Kidney (tissue), 14 donors: Measurements from ENCODE around the gene ZDHHC8. TPM values are rescaled to one million over a fixed set of nuclear protein-coding genes. Genes with fewer than 3 reads are reported as not detected.

Source experiments
- DNase-seq, 5 donors: peaks; one replicate each; pipeline ENCODE4 v3.0.0-alpha.2; 2013 to 2020
- FAIRE-seq: peaks from 2 replicates; lab custom pipeline; 2012; peaks lifted over from hg19 to GRCh38; lab: Jason Lieb, UNC
- H3K27ac ChIP-seq, 2 donors: one replicate each; pipeline ENCODE4 v1.7.0; 2013; ENCODE audit warnings: low read depth in 2 of 2, low read length in 2 of 2, inconsistent platforms in 1 of 2
- H3K27me3 ChIP-seq: one replicate; pipeline ENCODE4 v1.7.1; 2013; ENCODE audit warnings: low read length, inconsistent platforms; ENCODE audit not compliant: control insufficient read depth, insufficient read depth
- H3K36me3 ChIP-seq, 3 donors: one replicate each; pipeline versions ENCODE4 v1.7.0 to v1.7.1; 2013; ENCODE audit warnings: low read length in 3 of 3, control low read depth in 1 of 3, inconsistent platforms in 1 of 3; ENCODE audit not compliant: insufficient read depth in 3 of 3, control insufficient read depth in 2 of 3
- H3K4me1 ChIP-seq, 3 donors: one replicate each; pipeline versions ENCODE4 v1.7.0 to v1.7.1; 2013; ENCODE audit warnings: low read length in 3 of 3, inconsistent platforms in 1 of 3, low read depth in 1 of 3; ENCODE audit not compliant: control insufficient read depth in 2 of 3, insufficient read depth in 2 of 3
- H3K4me3 ChIP-seq, 3 donors: one replicate each; pipeline versions ENCODE4 v1.7.0 to v1.8.1; 2013; ENCODE audit warnings: low read length in 3 of 3, control low read depth in 1 of 3, inconsistent platforms in 1 of 3
- H3K9ac ChIP-seq, 3 donors: one replicate each; pipeline versions ENCODE4 v1.7.0 to v1.7.1; 2013; ENCODE audit warnings: low read length in 3 of 3, control low read depth in 1 of 3, inconsistent platforms in 1 of 3
- H3K9me3 ChIP-seq, 3 donors: one replicate each; pipeline versions ENCODE4 v1.7.0 to v1.7.1; 2013; ENCODE audit warnings: low read length in 3 of 3, control low read depth in 1 of 3, inconsistent platforms in 1 of 3; ENCODE audit not compliant: control insufficient read depth in 2 of 3, insufficient read depth in 1 of 3
- CTCF ChIP-seq: IDR thresholded peaks from 3 replicates; pipeline ENCODE4 v1.5.1; 2012; ENCODE audit warnings: mild to moderate bottlenecking, moderate library complexity, borderline replicate concordance; ENCODE audit not compliant: insufficient read depth; ENCODE audit errors: extremely low read depth
- intact Hi-C: fragments of 100-400 bp; cut with DNase I; formaldehyde crosslinking; loops from one replicate; pipeline ENCODE4 v1.11.1; 2022
- polyA plus RNA-seq: library from polyadenylated mRNA; stranded (reverse); fragments of 350-450 nt; fragmentation: Illumina TruSeq; extraction: RNeasy Lipid Tissue Mini Kit (QIAGEN cat#74804); gene quantifications from one replicate; pipeline ENCODE4 v1.2.3, GENCODE V29; 2014; ENCODE audit warnings: low read depth, low replicate concordance; ENCODE audit not compliant: insufficient read depth
- total RNA-seq: library from RNA; stranded (reverse); fragmentation: NEBNext Ultra II Directional; extraction: Animal tissue kit (Norgen Biotek cat#: 25700); gene quantifications from one replicate; pipeline ENCODE4 v1.2.1, GENCODE V29; 2021
- donor health status: control.
- donor health status: control.
- donor health status: control.
- donor health status: control.
- donor health status: control.
- donor health status: DM: yes; HTN: yes; CAD: no.
- donor health status: Normal renal cell carcinoma (clear cell type).

ZDHHC8 gene
- total and polyA plus RNA-seq, 2 donors from 2014 or later: 18.8 to 57.1 TPM

DNA sequence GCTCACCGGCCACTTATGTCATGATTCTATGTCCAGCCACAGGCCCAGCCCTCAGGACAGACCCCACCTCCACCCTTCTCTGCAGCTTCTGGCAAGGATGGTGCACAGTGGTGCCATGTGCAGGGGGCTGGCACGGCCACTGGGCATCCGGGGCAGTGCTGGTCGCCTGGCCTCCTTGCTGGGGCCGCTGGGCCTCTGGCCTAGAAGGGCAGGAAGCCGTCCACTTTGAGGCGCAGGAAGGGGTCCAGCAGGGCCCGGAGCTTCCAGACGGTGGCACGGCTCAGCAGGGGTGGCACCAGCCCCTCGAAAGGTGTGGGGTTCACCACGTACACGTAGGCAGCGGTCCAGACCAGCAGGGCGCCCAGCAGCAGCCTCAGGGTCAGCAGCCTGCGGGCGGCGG, 16.8 kb downstream of the ZDHHC8 start:
- FAIRE-seq (no peak), DNase-seq (no peak)
- H3K9me3 ChIP-seq: no peaks in the 10 kb centered on the region
- H3K4me1 ChIP-seq: no peaks in the 10 kb centered on the region
- H3K27ac ChIP-seq: no peak overlapping the region
- H3K9ac ChIP-seq: no peak overlapping the region
- no peaks in the 10 kb centered on the region for H3K27me3 ChIP-seq
- H3K36me3 ChIP-seq: no peaks in the 10 kb centered on the region
- TF ChIP-seq CTCF: no peak
- no peak overlapping the region for H3K4me3 ChIP-seq
- intact Hi-C loops: no loop called here

GRCh38 chr22:20149257-20150250, 17.9 kb downstream of the ZDHHC8 start:
- DNase-seq (no peak), FAIRE-seq (no peak)
- H3K27ac ChIP-seq: no peak overlapping the region
- intact Hi-C loops: loop anchor here (10.0 kb wide), 1 partner anchor 145 kb away; no protein-coding TSS in a partner anchor
- no peak overlapping the region for H3K9ac ChIP-seq
- no peaks in the 10 kb centered on the region for H3K27me3 ChIP-seq
- no peak overlapping the region for H3K4me3 ChIP-seq
- no peaks in the 10 kb centered on the region for H3K9me3 ChIP-seq
- no peaks in the 10 kb centered on the region for H3K36me3 ChIP-seq
- no peak for TF ChIP-seq CTCF
- H3K4me1 ChIP-seq: no peaks in the 10 kb centered on the region

DNA sequence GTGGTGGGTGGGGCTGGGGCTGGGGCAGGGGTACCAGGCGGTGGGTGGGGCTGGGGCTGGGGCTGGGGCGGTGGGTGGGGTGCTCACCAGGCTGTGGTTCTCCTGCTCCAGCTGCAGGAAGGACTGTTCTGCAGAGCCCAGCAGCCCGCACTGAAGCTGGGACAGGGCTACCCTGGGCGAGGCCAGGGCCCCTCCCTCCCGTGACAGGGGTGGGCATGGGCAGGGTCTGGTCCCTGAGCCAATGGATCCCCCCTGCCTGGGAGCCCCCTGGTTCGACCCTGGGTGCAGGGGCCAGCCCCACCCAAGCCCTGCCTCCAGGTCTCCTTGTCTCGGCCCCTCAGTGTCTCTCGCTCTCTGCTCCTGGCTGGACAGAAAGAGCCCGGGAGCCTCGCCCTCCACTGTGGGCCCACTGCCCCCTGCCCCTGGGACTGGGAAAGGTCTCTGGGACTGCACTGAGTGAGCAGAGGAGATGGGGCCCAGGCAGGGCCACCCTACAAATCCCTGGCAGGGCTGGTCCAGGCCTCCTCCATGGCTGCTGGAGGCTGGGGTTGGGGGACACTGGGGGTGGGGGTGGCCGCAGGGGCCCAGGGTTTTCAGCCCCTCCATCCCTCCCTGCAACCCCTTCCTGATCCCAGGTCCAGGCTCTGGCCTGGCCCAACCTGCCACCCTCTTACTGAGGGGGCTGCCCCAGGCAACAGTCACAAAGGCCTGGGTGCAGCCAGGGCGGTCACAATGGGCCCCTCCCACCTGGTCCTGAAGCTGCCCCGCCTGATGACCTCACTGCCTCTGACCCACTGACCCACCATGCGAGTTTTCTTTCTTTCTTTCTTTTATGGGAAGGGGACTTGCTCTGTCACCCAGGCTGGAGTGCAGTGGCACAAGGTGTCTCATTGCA, 19.0 kb downstream of the ZDHHC8 start, which contains the start of gene CCDC188:
TSS of gene CCDC188 (minus strand) at position 675 of the 895 bp plus-strand sequence. CDS start at position 606, 69 bp downstream.
- TF ChIP-seq CTCF: no peak
- no peak within 1 kb of the TSS for H3K27ac ChIP-seq
- no peak within 1 kb of the TSS for H3K9ac ChIP-seq
- H3K27me3 ChIP-seq: no peaks in the 10 kb centered on the region
- DNase-seq (no peak), FAIRE-seq (no peak)
- H3K4me1 ChIP-seq: no peaks in the 10 kb centered on the region
- H3K4me3 ChIP-seq: no peak within 1 kb of the TSS
- H3K36me3 ChIP-seq: no peaks in the 10 kb centered on the region
- no peaks in the 10 kb centered on the region for H3K9me3 ChIP-seq
- intact Hi-C loops: loop anchor here (10.0 kb wide), 1 partner anchor 144 kb away; no protein-coding TSS in a partner anchor
